Activated CD4-positive, alpha-beta T cell treated with anti-CD3 and anti-CD28 coated beads, Interleukin-10, Interleukin-2, amounts not matched to agents 100 ng/mL and 50 ng/mL, durations not matched to agents 16 hours and 8 hours (primary cell): Measurements from ENCODE around the gene FERMT2.
"Not testable (repeated sequence)": the region's sequence is repeated elsewhere in the genome, so short reads cannot be mapped to it uniquely, and the experiment has no call there.

ENCODE experiments used
- DNase-seq: peaks from one replicate; pipeline ENCODE4 v3.0.0-alpha.2; 2020

FERMT2 gene

DNA sequence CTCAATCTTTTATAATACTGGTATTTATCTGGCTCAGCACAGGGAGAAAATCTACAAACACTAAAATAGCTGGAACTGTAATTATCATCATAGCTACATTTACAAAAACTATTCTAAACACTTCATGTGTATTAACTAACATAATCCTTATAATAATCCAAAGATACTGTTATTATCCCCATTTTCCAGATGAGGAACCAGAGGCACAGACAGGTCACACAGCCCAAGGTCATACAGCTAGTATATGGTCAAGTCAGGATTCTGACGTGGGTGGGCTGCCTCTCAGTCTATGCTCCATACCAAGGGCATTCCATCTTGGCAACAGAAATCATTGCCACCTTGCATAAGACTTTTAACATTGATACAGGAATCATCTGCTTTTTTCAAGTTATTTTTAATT lies 11.4 kb downstream of the FERMT2 start:
- no peak for DNase-seq

DNA sequence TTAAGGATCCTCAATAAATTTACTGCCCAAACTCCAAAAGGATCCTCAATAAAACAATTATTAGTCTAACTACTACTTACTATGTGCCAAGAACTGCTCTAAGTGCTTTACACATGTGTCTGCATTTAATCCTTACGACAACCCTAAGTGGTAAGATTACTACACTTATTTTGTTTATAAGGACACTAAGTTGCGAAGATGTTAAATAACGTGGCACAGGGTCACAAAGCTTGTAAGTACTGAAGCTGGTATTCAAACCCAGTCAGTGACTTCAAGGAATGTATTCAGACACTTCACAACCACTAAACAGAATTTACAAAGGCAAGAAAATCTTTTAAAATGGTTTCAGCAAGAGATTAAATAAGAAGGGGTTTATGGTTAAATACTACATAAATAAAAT lies 13.0 kb downstream of the FERMT2 start:
- DNase-seq, result no peak

DNA sequence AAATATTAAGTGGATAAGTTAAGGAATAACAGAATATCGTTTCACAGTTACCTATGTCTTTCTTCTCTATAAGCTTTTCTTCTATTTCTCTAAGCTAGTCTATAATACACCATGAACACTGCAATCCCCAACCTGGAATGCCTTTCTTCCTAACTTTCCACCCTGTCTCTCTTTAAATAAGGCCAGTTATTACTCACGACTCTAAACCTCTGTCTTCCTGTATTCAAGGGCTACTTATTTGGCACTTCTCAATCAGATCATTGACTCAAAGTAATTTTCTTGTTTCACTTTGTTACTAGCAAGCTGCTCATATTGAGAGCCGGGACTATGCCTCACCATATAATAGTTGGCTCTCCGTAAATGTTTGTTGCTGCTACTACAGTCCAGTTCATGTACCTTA lies 13.5 kb downstream of the FERMT2 start:
- DNase-seq, result no peak

DNA sequence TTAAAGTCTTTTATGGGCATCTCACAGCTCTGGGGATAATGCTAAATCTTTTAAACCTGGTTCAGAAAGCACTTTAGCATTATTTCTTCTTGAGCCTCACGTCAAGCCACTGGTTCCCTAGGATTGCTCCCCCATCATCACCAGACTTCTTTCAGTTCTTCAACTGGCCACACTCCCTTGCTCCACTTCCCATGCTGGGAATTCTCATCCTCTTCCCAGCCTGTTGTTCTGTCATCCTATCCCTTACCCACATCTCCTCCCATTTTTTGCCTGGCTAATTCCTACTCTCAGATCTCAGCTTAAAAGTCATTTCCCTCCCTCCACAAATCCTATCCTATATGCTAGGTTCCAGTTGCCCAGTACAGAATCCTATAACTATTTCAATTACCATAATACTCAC lies 14.4 kb downstream of the FERMT2 start:
- DNase-seq, result no peak

DNA sequence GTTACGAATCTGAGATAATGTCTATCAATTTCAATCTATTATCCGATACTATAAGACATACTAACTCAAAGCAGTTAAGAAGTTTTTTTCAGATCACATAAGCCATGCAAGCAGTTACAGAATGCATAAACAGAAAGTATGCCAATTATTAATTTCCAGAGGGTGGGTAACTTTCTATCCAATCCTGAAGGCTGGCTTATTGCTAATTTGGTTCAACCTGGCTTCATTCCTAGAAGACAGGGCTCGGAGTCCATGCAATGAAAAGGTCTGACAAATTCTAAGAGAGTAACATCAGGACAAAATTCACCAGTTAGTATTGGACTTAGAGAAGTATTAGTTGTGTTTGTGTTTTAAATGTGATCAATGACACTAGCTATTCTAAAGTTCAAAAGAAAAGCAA lies 15.0 kb downstream of the FERMT2 start:
- DNase-seq, result no peak

DNA sequence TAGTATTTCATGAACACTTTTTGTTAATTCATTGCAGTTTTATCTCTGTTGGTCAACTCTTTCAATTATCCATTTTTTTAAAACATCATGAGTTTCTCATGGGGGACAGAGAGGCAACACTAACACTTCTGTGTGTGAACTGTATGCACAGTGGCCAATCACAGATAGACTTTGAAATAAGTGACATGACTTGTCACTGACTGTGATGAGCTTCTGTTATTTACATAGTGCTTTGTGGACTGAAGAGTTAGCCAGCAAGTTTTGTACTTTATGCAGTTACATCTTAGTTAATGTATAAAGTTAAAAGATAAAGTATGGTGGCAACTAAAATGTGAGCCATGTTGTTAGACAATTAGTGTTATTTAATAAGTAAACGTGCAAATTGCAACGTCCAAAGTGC lies 16.1 kb downstream of the FERMT2 start:
- DNase-seq, result no peak

DNA sequence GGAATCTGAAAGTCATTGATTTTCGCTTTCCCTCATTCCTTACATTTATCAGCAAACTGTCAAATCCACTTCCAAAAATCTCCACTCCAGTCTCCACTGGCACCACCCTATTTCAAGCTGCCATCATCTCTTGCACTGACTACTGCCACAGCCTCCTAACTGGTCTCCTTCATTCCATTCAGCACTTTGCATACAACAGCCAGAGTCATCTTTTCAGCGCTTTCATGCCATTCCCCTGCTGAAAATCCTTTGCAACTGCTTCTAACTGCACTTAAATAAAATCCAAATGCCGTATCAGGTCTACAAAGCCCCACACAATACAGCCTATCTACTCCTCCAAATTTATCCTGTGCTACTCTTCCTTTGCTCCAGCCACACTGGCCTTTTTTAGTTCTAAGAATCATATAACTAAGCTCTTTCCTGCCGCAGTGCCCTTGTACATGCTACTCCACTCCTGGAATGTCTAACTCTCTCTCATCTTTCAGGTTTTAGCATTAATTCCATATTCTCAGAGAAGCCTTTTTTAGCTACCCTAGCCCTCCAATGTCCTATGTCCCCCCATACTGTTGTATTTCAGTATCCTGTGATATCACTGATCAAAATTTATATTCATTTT lies 21.6 kb downstream of the FERMT2 start:
- no peak for DNase-seq

DNA sequence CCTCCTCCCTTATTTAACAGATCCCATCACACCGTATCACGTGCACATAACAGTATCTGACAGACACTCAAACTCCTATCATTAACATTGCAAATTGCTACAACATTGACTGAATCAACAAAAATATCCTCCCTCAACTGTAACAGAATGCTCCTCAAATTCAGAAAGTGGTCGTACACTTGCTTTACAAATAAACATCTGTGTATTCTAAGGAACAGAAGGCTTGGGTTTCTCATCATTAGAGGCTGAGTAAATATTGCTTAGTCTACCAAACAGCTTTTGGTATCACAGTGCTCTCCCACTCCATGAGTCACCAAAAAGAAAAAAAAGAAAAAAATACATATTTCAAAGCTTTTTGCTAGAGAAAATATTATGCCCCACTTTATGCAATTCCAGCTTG lies 23.9 kb downstream of the FERMT2 start:
- DNase-seq, result no peak

DNA sequence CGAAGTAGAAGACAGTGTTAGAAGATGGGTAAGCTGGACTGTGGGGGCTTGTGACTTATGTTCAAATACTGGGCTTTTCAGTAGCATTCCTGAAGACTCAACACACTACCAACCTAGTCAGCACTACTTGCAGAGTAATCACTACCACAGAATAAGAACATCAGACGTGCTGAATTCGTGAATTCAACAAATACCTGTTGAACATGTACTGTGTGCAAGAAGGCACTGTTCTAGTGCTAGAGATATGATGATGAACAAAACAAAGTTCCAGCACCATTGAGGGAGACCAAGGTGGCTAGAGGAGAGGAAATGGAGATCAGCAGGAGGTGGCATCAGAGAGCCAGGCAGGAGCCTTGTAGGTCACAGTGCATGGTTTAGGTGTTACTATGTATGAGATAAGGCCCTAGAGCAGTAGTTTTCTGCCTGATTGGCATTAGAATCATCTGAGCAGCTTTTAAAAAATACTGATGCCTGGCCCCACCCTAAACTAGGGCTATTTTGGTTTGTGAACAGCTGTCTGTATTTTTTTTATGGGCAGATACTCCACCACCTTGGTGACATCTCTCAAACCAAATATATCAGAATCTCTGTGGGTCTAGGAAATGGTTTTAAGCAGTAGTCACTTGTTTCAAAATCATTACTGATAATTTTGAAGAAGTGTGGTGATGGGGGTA lies 26.8 kb downstream of the FERMT2 start:
- no peak for DNase-seq

DNA sequence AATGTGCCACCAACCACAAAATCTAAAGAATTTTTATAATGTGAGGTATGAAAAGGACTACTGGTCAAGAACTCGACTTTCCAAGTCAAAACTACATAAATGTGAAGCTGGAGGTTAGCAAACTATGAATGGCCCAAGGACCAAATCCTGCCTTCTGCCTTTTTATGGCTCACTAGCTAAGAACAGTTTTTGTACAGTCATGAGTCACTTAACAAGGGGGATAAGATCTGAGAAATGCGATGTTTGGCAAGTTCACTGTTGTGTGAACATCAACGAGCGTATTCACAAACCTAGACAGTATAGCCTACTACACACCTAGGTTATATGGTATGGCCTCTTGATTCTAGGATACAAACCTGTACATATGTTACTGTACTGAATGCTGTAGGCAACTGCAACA lies 28.2 kb downstream of the FERMT2 start:
- DNase-seq, result no peak

DNA sequence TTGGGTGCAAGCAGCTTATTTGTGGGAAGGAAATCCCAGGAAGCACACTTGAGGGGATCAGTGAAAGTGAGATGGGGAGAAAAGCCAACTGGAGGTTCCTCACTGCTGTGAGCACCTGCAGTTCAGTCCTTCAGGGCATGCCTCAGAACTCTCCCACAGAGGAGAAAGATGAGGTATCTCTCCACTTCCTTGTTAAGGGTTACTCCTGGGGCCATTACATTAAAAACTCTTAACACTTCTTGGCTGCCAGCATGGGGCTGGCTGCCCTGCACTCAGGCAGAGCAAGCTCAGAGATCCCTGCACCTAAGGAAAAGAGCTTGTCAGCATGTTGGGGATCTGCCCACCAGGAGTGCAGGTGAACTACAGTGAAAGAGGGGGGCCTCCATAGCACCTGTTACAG lies 28.8 kb downstream of the FERMT2 start:
- DNase-seq, result no peak

DNA sequence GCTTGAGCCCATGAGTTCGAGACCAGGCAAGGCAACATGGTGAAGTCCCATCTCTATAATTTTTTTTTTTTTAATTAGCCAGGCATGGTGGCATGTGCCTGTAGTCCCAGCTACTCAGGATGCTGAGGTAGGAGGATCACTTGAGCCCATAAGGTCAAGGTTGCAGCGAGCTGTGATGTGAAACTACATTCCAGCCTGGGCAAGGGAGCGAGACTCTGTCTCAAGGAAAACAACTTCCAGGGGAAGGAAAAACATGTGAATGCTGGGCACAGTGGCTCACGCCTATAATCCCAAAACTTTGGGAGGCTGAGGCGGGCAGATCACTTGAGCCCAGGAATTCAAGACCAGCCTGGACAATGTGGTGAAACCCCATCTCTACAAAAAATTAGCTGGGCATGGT lies 30.4 kb downstream of the FERMT2 start:
- not testable (repeated sequence) for DNase-seq

DNA sequence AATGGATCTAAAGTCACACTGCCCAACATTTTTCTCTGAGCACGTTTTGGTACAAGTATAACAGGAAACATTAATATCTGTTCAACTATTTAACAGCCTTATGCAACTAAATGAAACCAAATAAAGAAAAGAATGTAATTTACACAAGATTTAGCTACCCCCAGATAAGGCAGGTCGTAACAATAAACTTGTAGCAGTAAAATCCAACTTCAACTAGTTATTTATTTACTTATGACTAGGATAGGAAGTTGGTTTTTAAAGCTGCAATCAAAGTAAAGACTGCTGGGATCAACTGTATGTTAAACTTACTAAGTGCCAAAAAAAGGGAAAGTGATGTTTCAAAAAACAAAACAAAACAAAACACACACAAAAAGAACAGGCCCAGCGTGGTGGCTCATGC lies 30.9 kb downstream of the FERMT2 start:
- no peak for DNase-seq

DNA sequence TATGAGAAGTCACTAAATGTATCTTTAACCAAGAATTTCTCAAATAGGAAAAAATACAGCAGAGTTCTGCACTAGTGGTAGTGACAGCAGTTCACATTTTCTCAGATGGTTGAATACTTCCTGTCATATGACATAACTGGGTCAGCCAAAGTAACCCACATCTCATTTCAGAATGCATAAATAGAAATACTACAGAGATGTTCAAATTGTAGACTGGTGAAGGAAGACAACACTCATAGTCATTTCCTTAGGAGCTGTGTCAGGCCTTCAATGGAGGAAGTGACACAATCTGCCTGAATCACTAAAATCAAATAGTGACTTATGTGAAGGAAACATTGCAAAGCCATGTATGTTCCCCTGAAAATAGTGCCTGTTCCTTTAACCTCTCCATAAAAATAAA lies 32.4 kb downstream of the FERMT2 start:
- DNase-seq, result peak; percentile 82

DNA sequence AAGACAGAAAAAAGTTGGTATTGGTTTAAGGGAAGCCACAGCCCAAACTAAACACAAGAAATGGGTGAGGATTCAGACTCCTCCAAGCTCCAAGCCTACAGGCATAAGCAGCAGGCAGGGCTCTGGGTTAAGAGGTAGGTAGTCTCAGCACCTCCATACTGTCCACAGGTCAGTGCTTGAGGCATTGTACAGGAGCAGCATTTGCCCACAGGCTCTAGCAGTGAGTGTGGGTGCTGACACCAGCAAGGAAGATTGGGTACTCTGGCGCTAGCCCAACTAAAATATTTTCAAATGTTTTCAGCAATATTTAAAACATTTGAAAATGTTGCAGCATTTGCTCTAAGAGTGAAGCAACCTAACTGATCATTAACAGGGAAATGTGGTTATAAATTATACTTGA lies 33.1 kb downstream of the FERMT2 start:
- DNase-seq, result peak; percentile 17

DNA sequence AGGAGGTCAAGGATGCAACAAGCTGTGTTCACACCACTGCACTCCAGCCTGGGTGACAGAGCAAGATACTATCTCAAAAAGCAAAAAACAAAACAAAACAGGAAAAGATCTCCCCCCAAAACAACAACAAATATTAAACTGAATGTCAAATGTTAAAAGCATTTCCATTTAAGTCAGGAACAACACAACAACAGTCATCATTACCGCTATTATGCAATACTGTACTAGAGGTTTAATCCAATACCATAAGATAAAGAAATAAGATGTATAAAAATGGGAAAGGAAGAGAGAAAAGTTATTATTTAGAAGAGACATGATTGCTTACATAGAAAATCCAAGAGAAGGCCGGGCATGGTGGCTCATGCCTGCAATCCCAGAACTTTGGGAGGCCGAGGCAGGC lies 36.6 kb downstream of the FERMT2 start:
- DNase-seq, result no peak

DNA sequence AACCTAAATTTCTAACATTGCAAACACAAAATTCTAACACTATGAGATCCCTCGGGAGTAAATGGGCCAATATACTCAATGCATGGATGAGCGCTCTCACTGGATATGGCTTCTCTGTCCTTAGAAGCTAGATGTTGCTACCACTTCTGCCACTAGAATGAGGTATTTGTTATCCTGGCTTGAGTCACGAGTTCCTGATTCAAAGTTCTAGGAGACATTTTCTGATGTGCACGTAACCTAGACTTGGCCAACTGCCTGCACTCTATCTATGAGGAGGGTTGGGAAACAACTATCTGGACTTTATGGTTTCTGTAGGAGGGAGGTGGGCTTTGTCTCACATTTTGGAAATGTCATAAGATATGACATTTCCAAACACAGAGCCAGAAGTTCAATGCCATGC lies 37.6 kb downstream of the FERMT2 start:
- no peak for DNase-seq

DNA sequence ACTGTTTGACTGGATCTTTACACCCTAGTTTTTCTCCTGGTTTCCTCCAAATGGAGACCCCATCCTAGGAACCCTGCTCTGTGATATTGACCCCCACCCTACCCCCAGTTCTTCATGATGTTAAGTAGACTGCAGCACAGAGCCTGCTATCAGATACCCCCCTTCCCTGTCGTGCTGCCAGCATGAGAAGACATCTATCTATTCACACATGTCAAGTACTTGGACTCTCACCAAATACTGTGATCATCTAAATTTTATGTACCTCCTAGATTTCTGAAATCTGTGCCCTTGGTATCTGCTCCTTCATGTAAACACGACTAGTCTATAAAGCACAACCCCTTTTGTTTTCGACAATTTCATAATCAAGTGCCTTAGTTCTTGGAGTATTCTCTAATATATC lies 38.9 kb downstream of the FERMT2 start:
- no peak for DNase-seq

DNA sequence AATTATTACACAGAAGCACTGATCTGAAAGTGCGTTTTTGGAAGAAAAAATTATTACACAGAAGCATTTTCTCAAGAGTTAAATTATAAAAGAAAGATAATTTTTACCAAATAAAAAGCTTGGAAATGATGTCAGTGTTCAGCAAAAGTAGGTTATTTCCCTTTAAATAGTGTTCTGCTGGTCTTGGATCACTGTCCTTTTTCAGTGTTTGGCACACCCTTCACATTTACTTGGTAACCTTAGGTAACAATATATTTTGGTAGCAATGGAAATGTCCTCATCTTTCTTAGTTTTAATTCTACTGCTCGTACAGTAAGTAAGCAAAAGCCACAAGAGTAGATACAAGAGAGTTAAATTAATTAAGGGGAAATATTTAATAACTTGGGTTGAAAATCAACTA lies 40.3 kb downstream of the FERMT2 start:
- no peak for DNase-seq

DNA sequence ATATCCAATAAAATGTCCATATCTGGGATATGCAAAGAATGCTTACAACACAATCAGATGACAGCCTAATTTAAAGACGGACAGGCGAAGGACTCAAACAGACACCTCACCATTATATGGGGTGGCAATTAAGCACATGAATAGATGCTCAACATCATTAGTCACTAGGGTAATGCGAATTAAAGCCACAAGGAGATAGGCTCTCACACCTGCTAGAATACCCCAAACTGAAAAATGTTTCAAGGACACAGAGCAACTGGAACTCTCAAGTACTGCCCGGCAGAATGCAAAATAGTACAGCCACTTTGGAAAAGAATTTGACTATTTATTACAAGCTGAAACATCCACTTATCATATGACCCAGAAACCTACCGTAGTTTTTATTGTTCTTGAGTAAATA lies 42.9 kb downstream of the FERMT2 start:
- DNase-seq, result no peak

DNA sequence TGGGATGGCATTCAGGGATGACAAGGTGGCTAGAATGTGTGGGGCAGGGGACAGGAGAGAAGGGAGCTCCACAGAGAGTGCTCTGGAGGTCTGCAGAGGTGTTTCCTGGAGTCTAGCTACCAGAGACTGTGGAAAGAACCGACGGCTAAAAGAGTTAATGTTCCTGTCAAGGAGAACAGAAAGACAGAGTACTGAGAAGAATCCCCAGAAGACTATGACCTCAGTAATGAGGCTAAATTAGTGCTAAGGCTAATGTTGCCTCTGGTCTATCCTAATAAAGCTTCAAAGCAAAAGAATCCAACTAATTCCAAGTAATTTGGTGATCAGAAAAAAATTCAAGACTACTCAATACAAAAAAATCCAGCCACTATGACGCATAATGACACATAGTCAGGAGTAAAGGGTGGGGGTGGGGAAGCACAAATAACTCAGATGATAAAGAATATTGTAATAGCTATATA lies 44.7 kb downstream of the FERMT2 start:
- DNase-seq, result no peak

DNA sequence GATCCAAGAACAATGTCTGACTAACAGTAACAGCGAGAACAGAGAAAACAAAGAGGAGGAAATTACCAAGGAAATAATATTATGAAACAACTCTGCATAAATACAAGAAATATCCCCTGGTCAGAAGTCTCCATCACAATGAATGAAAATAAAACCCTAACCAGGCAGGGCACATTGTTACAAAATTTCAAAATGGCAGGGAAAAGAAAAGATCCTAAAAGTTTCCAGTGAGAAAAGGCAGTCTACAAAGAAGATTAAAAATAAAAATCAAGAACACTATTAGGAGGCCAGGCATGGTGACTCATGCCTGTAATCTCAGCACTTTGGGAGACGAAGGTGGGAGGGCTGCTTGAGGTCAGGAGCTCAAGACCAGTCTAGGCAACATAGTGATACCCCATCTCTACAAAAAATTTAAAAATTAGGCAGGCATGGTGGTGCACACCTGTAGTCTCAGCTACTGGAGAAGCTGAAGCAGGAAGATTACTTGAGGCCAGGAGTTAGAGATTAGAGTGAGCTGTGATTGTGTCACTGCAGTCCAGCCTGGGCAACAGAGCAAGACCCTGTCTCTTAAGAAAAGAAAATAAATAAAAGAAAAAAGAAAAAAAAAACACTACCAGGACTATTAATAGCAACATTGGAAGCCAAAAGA lies 47.8 kb downstream of the FERMT2 start:
- no peak for DNase-seq

DNA sequence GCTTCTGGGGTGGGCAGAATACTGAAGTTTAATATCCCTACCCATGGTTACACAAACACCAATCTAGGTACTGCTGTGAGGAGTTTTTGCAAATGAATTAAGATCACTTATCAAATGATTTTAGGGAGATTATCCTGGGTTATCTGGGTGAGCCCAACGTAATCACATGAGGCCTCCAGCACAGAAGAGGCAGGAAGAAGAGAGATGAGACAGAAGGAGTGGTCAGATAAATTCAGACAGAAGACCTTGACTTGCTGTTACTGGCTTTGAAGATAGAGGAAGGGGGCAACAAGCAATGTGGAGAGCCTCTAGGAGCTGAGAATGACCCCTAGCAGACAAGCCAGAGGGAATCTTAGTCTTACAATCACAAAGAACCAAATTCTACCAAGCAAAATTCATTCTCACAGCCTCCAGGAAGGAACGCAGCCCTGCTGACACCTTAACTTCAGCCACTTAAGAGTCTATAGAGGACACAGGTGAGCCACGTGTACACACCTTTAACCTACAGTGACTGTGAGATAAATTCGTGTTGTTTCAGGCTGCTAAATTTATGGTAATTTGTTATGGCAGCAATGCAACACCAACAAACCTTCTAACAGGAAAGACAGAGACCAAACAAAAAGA lies 49.4 kb downstream of the FERMT2 start:
- DNase-seq, result no peak

DNA sequence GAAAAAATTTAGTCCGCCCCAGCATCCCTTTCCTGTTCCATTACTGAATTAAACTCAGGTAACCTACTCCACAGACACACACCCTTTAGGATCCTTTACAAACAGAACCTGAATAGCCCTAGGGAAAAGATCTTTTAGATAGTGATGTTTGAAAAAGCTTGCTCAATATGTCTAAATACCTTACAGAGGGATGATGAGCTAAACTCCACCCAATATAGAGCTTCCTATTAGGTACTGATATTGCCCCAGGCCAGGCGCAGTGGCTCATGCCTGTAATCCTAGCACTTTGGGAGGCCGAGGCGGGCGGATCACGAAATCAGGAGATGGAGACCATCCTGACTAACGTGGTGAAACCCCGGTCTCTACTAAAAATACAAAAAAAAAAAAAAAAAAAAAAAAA lies 50.1 kb downstream of the FERMT2 start:
- DNase-seq, result no peak
